NCI-H69 (cell line): ENCODE data around the gene NR4A3.

Source experiments
- DNase-seq: peaks from one replicate; lab custom pipeline; 2025; lab: John Stamatoyannopoulos, UW

The NR4A3 gene

DNA sequence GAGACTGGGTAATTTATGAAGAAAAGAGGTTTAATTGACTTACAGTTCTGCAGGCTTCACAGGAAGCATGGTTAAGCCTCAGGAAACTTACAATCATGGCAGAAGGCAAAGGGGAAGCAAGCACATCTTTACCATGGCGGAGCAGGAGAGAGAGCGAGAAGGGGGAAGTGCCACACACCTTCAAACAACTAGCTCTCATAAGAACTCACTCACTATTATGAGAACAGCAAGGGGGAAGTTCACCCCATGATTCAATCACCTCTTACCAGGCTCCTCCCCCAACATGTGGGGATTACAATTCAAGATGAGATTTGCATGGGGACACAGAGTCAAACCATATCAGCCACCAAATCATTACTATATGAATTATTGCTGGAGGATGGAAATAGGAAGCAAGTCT, 54.5 kb downstream of the NR4A3 start:
- no peak for DNase-seq

DNA sequence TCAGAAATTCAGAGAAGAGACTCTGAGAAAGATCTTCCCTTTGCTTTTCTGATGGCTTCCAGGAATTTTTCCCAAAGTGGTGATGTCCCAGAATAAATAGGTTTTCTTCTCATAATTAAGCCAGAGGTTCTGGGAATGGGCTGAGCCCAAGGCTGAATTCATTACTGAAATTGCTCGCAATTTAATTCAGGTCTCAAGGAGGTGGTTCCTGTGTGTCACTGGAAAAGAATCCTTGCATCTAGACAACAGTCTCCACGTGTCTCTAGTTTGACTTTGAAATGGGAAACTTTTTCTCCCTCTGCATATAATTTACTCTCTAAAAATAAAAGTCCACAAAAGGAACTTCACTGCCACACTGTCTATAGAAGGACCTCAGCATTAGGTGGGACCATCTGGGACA, 57.0 kb downstream of the NR4A3 start:
- no peak for DNase-seq

DNA sequence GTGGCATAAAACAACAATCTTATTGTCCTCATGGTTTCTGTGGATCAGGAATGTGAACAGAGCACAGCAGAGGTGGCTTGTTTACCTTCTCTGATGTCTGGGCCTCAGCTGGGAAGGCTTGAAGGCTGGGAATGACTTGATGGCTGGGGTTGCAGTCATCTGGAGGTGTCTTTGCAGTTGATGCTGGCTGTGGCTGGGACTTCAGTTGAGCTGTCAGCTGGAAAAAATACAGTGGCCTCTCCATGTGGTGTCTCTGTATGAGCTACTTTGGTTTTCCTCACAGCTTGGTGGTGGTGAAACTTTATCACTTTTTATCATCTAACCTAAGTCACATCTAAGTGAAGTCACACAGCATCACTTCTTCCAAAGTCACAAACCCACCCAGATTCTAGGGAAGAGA, 60.1 kb downstream of the NR4A3 start:
- DNase-seq = no peak

DNA sequence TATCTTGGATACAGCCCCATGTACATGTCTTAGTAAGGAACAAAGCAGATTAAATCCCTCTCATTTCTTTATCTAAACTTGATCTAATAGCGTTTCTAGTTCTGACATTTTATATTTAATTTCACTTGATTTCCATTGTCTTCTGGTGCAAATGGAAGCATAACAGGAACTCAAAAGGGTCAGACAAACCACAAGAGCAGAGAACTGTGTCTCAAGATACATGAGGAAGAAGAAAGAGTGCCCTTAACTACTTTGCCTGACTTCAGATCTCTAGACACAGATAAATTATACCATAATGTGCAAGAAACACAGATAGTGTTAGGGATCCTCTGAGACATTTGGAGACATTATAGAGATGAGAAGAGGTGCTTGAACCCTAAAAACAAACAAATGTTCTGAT, 64.1 kb downstream of the NR4A3 start:
- no peak for DNase-seq

DNA sequence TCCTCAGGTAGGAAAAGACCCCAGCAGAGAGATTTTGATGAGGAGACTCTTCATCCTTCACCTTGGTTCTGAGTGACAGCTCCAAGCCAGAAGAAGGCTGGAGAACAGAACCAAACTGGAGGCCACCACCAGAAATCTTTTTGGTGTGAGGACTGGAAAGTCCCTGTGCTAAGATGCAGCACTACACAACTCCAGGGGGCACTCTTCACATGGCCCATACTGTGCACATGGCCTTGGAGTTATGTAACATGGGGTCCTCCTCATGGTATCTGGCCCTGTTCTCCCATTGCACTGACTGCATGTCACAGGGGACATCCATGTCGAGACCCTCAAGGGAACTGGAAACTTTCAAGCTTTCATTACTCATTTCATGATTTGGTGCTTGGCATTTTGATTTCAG, 67.4 kb downstream of the NR4A3 start:
- DNase-seq = no peak

DNA sequence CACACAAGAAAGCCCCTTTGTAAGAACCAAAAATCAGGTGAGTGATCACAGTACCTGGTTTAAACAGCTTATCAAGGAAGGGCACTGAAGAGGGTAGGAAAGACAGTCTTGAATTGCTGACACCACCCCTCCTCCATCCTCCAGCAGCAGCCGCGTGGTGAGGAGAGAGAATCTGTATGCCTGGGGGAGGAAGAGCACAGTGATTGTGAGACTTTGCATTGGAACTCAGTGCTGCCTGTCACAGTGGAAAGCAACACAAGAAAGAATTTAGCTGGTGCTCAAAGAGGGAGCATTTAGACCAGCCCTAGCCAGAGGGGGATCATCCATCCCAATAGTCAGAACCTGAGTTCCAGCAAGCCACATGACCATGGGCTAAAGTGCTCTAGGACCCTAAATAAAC, 73.1 kb downstream of the NR4A3 start:
- no peak for DNase-seq

DNA sequence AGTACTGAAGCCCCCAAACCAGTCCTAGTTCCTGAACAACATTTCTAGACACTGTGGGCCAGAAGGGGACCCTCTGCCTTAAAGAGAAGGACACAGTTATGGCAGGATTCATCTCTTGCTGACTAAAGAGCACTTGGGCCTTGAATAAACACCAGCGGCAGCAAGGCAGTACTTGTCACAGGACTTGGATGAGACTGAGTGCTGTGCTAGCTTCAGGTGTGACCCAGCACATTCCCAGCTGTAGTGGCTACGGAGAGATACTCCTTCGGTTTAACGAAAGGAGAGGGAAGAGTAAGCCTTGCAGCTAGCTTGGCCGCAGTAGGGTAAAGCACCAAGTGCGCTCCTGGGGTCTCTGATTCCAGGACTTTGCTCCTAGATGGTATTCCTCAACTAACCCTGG, 73.8 kb downstream of the NR4A3 start:
- DNase-seq = no peak

DNA sequence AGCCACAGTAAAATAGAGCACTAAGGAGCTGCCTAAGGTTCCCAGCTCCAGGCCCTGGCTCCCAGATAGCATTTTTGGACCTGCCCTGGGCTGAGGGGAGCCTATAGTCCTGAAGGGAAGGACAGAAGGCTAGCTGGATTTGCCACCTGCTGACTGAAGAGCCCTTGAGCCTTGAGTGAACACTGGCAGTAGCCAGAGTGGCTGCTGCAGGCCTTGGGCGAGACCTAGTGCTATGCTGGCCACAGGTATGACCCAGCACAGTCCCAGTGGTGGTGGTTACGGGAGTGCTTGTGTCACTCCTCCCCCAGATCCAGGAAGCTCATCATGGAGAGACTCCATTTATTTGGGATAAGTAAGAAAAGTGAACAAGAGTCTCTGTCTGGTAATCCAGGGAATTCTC, 74.4 kb downstream of the NR4A3 start:
- DNase-seq = no peak

DNA sequence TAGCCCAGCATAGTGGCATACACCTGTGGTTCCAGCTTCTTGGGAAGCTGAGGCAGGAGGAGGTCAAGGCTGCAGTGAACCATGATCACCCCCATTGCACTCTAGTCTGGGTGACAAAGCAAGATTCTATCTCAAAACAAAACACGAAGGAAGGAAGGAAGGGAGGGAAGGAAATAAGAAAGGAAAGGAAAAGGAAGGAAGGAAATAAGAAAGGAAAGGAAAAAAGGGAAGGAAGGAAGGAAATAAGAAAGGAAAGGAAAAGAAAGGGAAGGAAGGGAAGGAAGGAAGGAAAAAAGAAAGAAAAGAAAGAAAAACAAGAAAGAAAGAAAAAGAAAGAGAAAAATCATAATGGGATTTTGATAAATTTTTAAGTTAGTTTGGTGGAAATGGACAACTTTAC, 81.7 kb downstream of the NR4A3 start:
- no peak for DNase-seq

DNA sequence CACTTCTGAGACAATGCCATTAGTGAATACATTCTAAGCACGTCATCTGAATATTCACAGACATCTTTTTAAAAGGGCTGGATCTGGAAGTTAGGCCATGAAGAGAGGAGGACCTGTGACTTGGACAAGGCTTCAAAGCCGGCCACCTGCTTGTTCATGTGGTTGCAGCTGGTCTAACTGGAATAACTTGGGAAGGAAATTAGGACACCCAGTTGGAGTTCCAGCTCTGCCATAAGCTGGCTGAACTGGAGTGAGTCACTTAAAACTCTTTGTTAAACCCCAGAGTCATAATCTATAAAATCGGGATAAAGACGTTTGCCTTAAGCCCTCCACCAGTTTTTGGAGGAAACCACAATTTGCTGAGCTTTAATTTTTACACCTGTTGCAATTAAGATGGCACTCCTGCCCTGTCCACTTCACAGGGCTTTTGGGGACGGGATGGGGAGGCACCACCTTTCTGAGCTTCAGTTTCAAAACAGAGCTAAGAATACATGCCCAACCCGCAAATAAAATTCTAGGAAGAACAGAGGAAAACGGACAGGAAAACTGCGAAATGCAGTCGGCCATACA, 84.2 kb downstream of the NR4A3 start:
- DNase-seq = peak; percentile 53

DNA sequence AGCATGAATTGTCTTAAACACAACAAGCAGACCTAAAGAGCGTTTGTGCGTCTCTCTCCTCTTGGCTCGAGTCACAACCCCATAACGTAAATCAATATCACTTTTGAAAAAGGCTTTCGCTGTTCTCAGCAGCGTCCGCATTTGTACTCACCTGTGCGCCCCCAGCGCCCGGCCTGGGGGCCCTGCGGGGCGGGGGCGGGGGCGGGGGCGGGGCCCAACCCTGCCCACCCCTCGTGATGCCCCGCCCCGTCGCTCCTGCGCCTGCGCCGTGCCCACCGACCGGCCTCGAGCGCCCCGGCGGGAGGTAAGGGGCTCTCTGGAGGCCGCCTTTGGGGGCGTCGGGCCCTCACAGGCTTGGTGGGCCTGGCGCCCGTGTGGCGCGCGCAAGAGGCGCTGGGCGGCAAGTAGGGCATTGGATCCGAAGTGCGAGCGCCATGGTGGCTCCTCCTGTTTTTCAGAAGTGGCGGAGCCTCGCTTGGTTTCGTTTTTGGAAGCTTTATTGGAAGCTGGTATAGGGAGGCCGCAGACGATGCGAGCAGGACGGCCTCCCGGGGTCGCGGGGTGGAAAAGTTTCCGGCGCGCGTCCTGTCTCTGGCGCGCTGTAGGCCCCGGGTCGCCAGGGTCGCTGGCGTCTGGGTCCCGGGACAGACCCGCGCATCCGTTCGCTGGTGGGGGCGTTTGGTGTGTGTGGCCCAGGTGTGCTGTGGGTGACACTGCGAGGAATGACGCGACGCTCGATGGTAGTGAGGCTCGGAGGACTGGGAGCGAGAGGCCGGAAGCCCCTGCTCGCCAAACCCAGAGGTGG, 84.9 kb downstream of the NR4A3 start, which contains the start of gene STX17:
Gene STX17 (plus strand): TSS at position 252 of the 805 bp plus-strand sequence. CDS start 8,586 bp downstream, outside the sequence.
- DNase-seq = peak; percentile 91

DNA sequence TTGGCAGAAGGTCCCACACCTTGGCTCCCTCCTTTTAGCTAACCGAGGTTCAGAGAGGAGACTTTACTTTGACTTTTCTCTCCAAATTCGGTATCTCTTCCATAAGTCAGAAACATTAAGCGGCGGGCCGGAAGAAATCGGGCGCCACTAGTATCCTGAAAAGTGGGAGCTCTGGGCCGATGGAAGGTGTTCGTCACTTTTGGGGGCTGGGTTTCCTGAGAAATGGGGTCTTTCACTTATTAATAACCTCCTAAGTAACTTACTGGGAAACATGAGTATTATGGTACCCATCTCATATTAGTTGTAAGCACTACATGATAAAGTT, 85.5 kb downstream of the NR4A3 start:
- no peak for DNase-seq

DNA sequence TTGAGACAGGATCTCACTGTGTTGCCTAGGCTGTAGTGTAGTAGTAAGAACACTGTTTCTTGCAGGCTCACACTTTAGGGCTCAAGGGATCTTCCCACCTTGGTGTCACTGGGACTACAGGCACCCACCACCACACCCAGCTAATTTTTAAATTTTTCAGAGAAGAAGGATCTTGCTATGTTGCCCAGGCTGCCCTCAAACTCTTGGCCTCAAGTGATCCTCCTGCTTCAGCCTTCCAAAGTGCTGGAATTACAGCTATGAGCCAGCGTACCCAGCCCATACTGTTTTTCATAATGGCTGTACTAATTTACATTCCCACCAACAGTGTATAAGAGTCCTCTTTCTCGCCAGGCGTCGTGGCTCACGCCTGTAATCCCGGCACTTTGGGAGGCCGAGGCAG, 89.9 kb downstream of the NR4A3 start:
- DNase-seq = no peak
